ENCODE data around the gene LAMA2. TPM values are rescaled to one million over a fixed set of nuclear protein-coding genes. Genes with fewer than 3 reads are reported as not detected.

Gene LAMA2
- total and polyA plus RNA-seq, 2 experiments from 2014 or later, result 11.1 to 57.5 TPM

DNA sequence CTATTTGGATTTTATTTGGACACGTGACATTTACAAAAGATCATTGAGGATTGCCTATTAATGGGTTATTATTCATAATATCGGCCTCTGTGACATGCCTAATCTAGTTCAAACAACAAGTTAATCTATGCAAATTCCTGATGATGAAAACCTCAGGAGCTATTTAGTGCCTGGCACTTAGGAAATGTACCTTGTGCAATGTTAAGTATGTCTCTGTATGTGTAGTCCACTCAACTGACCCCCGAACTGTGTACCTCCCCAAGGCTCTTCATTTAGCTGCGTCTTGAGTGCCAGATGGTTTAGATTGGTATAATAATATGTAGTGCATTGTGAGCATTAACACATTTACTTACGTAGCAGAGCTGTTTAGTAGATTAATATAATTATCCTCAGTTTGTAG is 6.9 kb downstream of the LAMA2 start:
- TF ChIP-seq EZH2 (IDR thresholded peaks at IDR 0.05; ENCODE audit: borderline replicate concordance) (no peak), EZH2phosphoT487 (IDR thresholded peaks at IDR 0.05; ENCODE audit: low read depth, severe bottlenecking, unreplicated experiment) (no peak)
- TF ChIP-seq, protein P1, sequence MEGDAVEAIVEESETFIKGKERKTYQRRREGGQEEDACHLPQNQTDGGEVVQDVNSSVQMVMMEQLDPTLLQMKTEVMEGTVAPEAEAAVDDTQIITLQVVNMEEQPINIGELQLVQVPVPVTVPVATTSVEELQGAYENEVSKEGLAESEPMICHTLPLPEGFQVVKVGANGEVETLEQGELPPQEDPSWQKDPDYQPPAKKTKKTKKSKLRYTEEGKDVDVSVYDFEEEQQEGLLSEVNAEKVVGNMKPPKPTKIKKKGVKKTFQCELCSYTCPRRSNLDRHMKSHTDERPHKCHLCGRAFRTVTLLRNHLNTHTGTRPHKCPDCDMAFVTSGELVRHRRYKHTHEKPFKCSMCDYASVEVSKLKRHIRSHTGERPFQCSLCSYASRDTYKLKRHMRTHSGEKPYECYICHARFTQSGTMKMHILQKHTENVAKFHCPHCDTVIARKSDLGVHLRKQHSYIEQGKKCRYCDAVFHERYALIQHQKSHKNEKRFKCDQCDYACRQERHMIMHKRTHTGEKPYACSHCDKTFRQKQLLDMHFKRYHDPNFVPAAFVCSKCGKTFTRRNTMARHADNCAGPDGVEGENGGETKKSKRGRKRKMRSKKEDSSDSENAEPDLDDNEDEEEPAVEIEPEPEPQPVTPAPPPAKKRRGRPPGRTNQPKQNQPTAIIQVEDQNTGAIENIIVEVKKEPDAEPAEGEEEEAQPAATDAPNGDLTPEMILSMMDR (IDR thresholded peaks at IDR 0.05; ENCODE audit: poor library complexity), result no peak
- H3K4me2 ChIP-seq, result no peak overlapping the region
- H3K4me1 ChIP-seq (ENCODE audit: insufficient read depth), result no peaks in the 10 kb centered on the region
- no peak overlapping the region for H2AFZ ChIP-seq
- peaks cover 8% of the 10 kb centered on the region for H3K79me2 ChIP-seq
- no peak overlapping the region for H3K27ac ChIP-seq
- DNase-seq (ENCODE audit: low spot score), result no peak
- no peaks in the 10 kb centered on the region for H3K9me3 ChIP-seq (ENCODE audit: low read depth)
- H3K4me3 ChIP-seq, result no peak overlapping the region
- WGBS (ENCODE audit: low lambda C conversion rate, missing lambda C conversion rate), result 73% methylated on average over 5 of the region's 5 CpGs
- no peaks in the 10 kb centered on the region for H4K20me1 ChIP-seq (ENCODE audit: insufficient read depth, poor library complexity, severe bottlenecking)
- H3K9me2 ChIP-seq (replicated peaks; ENCODE audit: insufficient read depth), result no peaks in the 10 kb centered on the region
- no peaks in the 10 kb centered on the region for H3K36me3 ChIP-seq (replicated peaks; ENCODE audit: insufficient read depth, low read depth)
- H3K27me3 ChIP-seq, result no peaks in the 10 kb centered on the region

DNA sequence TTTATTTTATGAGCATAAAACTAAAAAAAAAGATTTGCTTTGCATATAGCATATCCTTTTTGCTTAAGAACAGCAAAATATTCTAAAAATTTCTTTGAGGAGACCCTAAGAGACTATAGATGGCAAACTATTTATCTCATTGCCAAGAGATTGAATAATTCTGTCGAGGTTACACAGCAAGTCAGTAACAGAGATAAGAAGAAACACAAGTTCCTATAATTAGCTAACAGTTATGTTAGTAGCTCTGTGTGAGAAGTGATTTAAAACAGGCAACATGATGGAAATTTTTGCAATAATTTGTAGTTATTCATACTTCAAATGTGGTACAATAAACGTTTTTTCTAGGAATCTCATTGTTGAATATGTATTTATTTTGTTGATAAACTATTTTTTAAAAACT is 9.1 kb downstream of the LAMA2 start:
- H4K20me1 ChIP-seq (ENCODE audit: insufficient read depth, poor library complexity, severe bottlenecking), result no peaks in the 10 kb centered on the region
- no peak overlapping the region for H2AFZ ChIP-seq
- no peak for DNase-seq (ENCODE audit: low spot score)
- no peak overlapping the region for H3K4me3 ChIP-seq
- TF ChIP-seq EZH2 (IDR thresholded peaks at IDR 0.05; ENCODE audit: borderline replicate concordance) (no peak), EZH2phosphoT487 (IDR thresholded peaks at IDR 0.05; ENCODE audit: low read depth, severe bottlenecking, unreplicated experiment) (no peak)
- TF ChIP-seq, protein P1 (IDR thresholded peaks at IDR 0.05; ENCODE audit: poor library complexity), result no peak
- H3K4me2 ChIP-seq, result no peak overlapping the region
- no peak overlapping the region for H3K27ac ChIP-seq
- H3K36me3 ChIP-seq (replicated peaks; ENCODE audit: insufficient read depth, low read depth), result no peaks in the 10 kb centered on the region
- no peaks in the 10 kb centered on the region for H3K79me2 ChIP-seq
- no peaks in the 10 kb centered on the region for H3K9me2 ChIP-seq (replicated peaks; ENCODE audit: insufficient read depth)
- H3K9me3 ChIP-seq (ENCODE audit: low read depth), result no peaks in the 10 kb centered on the region
- WGBS (ENCODE audit: low lambda C conversion rate, missing lambda C conversion rate), result 28% methylated on average over 2 of the region's 2 CpGs
- H3K27me3 ChIP-seq, result no peaks in the 10 kb centered on the region
- no peaks in the 10 kb centered on the region for H3K4me1 ChIP-seq (ENCODE audit: insufficient read depth)

DNA sequence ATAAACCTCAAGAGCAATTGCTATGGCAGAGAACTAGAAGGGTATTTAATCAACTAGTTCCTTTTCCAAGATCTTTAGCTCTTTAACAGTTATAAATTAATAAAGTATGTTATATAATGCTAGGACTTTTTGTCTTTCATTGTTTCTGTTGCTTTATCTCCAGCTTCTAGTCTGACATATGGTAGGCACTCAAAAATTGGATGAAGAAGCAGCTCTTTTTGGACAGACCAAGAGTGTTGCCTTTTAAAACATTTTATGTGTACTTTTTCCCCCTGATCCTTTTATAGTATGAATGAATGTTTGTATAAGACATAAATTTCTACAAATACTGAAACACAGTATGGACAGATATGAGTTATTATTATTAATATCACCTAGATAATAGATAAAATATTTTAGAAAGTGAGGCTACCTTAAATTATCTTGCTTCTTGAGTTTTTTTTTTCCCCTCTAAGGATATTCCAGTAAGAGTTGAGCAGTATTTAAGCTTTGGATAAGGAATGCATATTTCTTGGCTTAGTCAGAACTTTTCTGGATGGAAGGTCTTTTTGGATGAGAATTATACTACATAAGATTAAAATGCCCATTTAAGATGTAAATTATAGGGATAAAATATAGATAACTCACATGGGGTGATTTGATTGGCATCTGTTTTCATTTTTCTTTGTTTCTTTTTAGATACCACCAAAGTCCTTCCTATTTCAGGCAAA is 16.6 kb downstream of the LAMA2 start:
- H3K36me3 ChIP-seq (replicated peaks; ENCODE audit: insufficient read depth, low read depth), result no peaks in the 10 kb centered on the region
- no peak overlapping the region for H3K27ac ChIP-seq
- TF ChIP-seq, protein P1 (IDR thresholded peaks at IDR 0.05; ENCODE audit: poor library complexity), result no peak
- TF ChIP-seq EZH2phosphoT487 (IDR thresholded peaks at IDR 0.05; ENCODE audit: low read depth, severe bottlenecking, unreplicated experiment), result no peak
- no peak for TF ChIP-seq EZH2 (IDR thresholded peaks at IDR 0.05; ENCODE audit: borderline replicate concordance)
- no peaks in the 10 kb centered on the region for H4K20me1 ChIP-seq (ENCODE audit: insufficient read depth, poor library complexity, severe bottlenecking)
- no peak overlapping the region for H2AFZ ChIP-seq
- H3K79me2 ChIP-seq, result no peaks in the 10 kb centered on the region
- H3K4me3 ChIP-seq, result no peak overlapping the region
- no peak for DNase-seq (ENCODE audit: low spot score)
- no peak overlapping the region for H3K4me2 ChIP-seq
- H3K4me1 ChIP-seq (ENCODE audit: insufficient read depth), result no peaks in the 10 kb centered on the region
- H3K27me3 ChIP-seq, result no peaks in the 10 kb centered on the region
- H3K9me3 ChIP-seq (ENCODE audit: low read depth), result no peaks in the 10 kb centered on the region
- no peaks in the 10 kb centered on the region for H3K9me2 ChIP-seq (replicated peaks; ENCODE audit: insufficient read depth)
